NCI-H1417 treated with DMSO at 0.1 percent for 48 hours (cell line): ENCODE measurements around the gene TMPRSS9.
"Not testable (repeated sequence)": the region's sequence is repeated elsewhere in the genome, so short reads cannot be mapped to it uniquely, and the experiment has no call there.

ENCODE experiments used
- DNase-seq: peaks from one replicate; lab custom pipeline; 2025; lab: John Stamatoyannopoulos, UW

Gene TMPRSS9

GRCh38 chr19:2342656-2343288 lies 17.3 kb upstream of the TMPRSS9 start:
- no peak for DNase-seq

DNA sequence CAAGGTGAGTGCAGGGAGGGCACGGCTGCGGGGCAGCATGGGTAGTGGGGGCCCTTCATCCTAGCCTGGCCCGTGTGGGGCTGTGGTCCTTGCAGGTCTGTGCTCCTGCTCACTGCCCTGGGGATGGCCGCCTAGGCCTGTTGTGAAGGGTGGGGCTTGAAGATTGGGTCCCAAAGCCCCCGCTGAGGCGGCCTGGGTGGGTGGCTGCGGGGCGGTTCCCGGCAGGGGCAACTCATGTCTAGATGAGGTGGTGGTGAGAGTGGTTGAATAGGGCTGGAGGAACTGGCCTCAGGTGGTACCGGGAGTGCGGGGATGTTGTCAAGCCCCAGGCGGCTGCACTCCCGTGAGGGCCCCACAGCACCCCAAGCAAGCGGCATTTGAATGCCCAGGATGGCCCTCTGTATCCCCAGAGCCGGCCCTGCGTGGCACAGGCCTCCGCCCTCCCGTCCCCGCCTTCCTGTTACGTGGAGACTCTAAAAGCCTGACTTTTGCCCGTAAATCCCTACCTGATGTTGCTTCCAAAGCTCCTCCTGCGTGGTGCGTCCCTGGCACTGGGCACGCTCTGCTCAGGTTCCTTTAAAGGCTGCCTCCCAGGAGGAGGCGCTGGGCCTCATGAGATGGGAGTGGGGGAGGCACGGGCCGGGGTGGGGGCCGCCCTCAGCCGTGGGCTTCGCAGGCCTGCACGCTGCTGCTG lies 16.6 kb upstream of the TMPRSS9 start:
- no peak for DNase-seq

- DNase-seq: no peak
These were observed 15.6 kb upstream of the TMPRSS9 start for GRCh38 chr19:2344381-2344870.

- DNase-seq: no peak
These were observed 15.0 kb upstream of the TMPRSS9 start for GRCh38 chr19:2345076-2345475.

DNA sequence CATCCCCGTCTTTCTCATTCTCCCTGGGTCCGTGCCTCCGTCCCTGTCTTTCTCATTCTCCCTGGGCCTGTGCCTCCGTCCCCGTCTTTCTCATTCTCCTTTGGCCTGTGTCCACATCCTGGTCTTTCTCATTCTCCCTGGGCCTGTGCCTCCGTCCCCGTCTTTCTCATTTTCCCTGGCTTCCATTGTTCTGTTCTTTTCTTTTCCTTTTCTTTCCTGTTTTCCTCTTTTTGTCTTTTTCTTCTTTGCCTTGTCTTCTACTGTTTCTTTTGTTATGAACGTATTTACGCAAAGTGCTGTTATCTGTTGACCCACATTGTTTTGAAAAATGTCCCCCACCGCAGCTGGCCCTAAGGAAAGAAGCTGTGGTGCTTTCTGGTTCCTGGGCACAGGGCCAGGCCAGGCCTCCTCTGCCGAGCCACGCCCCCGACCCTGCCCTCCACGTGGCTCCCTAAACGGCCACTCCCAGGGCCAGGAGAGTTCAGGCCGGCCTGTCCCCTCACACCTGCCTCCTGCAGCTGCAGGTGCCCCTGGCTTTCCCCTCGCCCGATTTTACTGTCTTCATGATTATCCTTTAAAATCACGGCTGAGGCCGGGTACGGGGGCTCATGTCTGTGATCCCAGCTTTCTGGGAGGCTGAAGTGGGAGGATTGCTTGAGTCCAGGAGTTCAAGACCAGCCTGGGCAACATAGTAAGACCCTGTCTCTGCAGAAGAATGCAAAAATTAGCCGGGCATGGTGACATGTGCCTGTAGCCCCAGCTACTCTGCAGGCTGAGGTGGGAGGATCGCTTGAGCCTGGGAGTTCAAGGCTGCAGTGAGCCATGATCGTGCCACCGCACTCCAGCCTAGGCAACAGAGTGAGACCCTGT lies 14.0 kb upstream of the TMPRSS9 start:
- DNase-seq: no peak

DNA sequence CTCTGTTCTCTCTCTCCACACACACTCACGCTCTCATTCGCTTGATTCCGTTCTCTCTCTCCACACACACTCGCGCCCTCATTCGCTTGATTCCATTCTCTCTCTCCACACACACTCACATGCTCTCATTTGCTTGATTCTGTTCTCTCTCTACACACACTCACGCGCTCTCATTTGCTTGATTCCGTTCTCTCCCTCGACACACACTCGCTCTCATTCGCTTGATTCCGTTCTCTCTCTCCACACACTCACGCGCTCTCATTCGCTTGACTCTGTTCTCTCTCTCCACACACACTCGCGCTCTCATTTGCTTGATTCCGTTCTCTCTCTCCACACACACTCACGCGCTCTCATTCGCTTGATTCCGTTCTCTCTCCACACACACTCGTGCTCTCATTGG lies 10.2 kb upstream of the TMPRSS9 start:
- not testable (repeated sequence) for DNase-seq

DNA sequence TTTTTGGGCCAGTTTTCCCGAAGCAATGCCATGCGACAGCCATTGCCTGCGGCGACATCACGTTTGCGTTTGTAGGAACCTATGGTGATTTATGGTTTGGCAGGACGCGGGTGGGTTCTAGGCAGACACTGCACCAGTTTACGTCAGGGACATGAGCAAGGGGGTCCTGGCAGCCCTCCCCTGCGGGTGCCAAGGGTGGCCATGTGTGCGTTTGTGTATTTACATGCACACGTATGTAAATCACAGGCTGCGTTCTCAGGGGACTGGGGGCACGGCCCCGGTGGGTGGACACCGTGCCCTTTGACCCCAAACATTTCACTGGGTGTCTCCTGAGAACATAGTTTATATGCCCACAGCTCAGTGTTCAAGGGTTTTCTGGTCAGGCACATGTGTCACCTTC lies 9.4 kb upstream of the TMPRSS9 start:
- no peak for DNase-seq

DNA sequence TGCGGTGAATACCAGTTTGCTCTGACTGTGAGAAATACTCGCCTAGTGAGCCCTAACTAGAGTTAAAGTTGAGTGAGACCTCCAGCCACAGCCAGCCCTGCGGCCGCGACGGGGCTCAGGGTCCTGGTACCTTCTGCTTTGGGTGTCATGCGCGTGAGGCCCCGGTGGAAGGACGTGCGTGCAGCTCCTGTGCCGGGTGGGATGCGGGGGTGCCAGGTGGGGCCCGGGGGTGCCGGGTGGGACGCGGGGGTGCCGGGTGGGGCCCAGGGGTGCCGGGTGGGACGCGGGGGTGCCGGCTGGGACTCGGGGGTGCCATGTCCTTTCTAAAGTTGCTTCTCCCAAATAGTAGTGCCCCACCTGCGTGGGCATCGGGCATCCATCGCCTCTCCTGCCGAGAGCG lies 8.5 kb upstream of the TMPRSS9 start:
- DNase-seq: no peak

DNA sequence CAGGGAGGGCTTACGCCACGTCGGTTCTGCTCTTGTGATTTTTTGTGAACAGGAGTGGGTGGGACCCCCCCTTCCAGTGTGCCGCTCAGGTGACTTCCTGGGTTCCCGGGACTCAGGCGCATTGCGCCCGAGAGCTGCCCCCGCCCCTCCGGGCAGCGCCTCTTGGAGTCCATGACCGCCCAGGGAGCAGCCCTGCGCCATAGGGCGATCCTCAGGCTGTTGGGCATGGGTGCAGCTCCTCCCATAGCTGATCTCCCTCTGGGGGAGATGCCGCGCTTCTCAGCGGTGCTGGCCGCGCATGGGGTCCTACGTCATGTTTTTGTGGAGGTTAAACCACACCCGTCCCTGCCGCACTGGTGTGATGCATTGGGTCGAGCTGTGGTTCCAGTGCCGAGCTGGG lies 7.9 kb upstream of the TMPRSS9 start:
- no peak for DNase-seq

GRCh38 chr19:2353159-2353886 lies 6.7 kb upstream of the TMPRSS9 start:
- no peak for DNase-seq

DNA sequence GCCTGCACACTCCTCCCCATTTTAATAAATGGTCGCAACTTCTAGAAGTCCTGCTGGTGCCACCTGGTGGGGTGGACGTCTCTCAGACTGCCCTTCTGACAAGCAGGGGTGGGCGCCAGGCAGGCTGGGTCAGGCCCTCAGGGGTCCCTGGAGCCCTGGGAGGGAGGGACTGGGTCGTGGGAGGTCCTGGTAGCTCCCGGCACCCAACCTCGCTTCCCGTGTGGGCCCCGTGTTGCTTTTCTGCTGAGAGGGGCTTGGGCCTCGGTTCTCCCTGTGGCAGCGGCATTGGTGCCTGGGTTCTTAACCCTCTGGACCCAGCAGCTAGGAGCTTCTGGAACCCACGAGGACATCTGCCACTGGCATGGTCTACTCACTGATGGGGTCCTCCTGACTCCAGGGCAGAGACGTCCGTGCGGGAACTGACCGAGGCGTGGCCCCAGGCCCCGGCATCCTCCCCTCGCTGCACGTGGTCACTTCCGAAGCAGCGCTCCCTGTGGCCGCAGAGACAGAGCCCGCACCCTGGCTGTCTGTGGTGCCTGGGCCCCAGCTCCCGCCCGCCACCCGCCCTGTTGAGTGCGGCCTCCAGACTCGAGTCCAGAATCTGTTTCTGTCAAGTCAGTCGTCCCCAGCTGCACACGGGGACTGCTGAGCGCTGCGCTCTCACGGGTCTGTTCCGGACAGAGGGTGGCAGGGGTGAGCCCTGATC lies 6.0 kb upstream of the TMPRSS9 start:
- no peak for DNase-seq

GRCh38 chr19:2354670-2355069 lies 5.4 kb upstream of the TMPRSS9 start:
- DNase-seq: no peak

DNA sequence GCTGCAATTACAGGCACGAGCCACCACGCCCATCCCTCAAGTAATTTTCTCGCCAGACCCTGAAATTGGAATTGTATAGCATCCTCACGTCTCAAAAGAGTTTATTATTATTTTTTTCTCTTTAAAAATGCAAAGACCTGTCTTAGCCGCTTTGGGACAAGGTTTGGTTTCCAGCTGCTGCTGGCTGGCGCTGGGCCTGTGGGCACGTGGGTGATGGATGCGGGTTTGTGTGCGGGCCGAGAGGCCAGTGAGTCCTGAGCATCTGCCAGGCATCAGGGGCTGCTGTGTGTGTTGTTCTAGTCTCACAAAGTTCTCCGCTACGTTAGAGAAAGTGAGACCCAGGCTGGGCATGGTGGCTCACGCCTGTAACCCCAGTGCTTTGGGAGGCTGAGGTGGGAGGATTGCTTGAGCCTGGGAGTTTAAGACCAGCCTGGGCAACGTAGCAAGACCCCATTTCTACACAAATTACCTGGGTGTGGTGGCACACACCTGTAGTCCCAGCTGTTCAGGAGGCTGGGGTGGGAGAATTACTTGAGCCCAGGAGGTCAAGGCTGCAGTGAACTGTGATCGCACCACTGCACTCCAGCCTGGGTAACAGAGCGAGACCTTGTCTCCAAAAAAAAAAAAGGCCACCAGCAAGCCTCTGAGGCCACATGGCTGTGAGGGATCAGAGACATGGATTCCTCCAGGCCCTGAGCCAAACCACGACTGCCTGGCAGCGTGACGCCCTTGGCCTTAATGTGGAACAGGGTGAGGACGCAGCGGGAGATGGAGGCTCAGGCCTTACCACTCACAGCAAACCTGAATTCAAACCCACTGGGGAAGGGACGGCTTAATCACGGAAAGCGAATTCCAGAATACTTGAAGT lies 4.7 kb upstream of the TMPRSS9 start:
- DNase-seq: no peak

DNA sequence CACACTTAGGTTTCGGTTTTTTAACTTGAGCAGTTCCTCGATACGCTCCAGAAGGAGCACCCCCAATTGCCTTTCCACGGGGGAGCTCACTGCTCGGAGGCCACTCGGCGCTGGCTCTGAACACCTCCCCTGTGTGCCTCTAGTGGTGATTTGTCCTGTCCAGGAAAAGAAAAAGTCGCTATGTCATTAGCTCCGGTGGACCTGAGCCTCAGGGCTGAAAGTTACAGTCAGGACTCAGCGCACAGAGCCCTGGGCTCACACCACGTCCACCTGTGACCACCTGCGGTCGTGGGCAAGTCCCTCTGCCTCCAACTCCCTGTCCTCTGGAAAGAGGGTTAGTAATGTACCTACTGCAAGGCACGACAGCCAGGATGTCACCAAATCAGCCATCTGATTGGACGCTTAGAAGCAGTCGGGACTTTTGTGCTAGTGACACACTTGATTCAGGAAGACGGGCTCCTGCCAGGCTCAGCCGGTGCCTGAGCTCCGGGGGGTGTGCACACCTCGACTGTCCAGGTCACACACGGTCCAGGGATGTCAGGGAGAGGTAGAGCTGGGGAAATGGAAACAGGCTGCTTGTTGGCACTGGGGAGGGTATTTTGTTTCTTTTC lies 3.9 kb upstream of the TMPRSS9 start:
- DNase-seq: no peak

DNA sequence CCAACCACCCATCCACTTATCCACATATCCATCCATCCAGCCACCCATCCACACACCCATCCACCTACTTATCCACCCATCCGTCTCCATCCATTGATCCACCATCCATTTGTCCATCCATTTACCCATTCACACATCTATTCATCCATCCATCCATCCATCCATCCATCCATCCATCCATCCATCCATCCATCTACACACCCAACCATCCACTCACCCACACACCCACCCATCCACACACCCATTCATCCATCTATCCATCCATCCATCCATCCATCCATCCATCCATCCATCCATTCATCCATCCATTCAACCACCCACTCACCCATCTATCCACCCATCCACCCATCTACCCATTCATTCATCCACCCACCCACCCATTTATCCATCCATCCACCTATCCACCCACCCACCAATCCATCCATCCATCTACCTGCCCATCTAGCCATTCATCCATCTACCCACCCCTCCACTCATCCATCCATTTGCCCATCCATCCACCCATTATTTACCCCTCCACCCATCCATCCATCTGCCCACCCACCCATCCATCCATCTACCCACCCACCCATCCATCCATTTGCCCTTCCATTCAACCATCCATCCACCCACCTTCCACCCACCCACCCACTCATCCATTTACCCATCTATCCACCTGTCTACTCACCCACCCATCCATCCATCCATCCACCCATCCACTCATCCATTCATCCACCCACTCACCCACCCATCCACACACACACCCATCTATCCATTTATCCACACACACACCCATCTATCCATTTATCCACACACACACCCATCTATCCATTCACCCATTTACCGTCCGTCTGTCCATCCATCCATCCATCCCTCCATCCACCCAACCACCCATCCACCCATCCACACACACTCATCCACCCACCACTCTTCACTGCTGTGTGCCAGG lies 2.5 kb upstream of the TMPRSS9 start:
- DNase-seq: no peak

DNA sequence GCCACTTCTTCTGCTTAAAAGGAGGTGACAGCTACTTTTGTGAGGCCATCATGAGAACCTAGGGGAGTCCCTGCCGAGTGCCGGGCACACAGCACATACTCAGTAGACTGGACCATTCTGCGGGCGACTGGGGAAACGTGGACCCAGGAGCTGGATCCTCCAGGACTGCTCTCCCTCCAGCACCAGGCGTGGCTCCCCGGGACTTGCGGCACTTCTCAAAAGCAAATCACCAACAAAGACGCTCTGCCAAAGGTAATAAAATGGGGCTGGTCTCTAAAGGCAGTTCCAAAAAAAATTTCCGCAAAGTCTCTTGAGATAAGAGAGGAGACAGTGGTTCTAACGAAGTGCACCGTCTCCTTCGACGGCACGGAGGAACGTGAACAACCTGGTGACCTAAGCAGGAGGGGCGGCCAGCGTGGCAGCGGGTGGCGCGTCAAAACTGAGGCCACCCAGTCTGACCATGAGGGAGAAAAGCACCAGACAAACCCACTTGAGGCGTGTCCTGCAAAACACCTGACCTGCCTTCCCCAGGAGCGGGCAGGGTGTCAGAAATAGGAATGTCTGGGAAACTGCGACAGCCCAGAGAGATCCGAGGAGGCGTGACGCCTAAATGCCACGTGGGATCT lies 1.4 kb upstream of the TMPRSS9 start:
- no peak for DNase-seq

DNA sequence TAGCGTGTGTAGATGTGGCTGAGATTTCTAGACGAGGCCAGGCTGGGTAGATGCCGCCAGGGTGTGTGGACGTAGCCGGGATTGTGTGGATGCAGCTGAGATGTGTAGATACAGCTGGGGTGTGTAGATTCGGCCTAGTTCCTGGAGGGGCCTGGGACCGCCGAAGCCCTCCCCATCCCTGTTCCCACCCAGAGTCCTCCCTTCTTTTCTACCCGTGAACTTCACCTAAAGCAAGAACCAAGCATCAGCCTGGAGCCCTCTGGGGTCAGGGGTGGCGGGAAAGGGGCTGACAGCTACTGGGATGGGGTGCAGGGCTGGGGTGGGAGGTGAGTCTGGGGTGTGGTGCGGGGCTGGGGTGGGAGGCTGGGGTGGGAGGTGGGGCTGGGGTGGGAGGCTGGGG lies 768 bp downstream of the TMPRSS9 start:
- no peak for DNase-seq

DNA sequence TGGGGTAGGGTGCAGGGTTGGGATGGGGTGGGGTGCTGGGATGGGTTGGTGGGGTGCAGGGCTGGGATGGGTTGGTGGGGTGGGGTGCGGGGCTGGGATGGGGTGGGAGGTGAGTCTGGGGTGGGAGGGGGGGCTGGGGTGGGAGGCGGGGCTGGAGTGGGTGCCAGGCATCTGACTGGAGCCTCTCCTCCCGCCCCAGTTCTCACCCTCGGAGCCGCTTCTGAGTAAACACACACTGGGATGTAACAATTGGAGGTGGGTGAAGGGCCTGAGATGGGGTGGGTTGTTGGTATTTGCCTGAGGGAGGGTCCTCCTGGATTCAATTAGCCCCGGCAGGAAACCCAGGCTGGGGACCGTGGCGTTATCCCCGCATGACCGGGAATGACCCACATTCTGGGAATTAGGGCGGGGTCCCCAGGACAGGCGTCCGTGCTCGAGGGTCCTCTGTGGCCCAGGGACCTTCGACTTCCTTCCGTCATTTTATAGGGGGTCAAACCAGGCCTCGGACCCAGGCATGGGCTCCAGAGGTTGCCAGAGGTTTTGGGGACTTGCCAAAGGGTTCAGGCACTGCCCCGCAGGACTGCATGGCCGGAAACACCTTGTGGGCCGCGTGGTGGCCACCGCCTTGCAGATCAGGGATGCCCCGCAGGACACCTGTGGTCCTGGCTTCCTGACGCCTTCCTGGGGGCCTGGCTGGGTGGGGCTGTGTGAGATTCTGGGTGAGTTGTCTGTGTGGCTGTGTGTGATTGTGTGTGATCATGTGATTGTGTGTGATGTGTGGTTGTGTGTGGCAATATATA lies 1.4 kb downstream of the TMPRSS9 start:
- no peak for DNase-seq
